ENCODE measurements around the gene ROR1.

ROR1 gene

GRCh38 chr1:64161357-64161941, 387.6 kb downstream of the ROR1 start:
- no peak for DNase-seq

GRCh38 chr1:64162151-64162550, 388.3 kb downstream of the ROR1 start:
- no peak for DNase-seq

- DNase-seq: no peak
These were observed 389.0 kb downstream of the ROR1 start for GRCh38 chr1:64162804-64163203.

- no peak for DNase-seq
These were observed 389.6 kb downstream of the ROR1 start for GRCh38 chr1:64163431-64163830.

GRCh38 chr1:64163970-64164369, 390.2 kb downstream of the ROR1 start:
- no peak for DNase-seq

- no peak for DNase-seq
These were observed 392.8 kb downstream of the ROR1 start for GRCh38 chr1:64166629-64167028.

- DNase-seq: no peak
These were observed 393.4 kb downstream of the ROR1 start for GRCh38 chr1:64167176-64167575.

- no peak for DNase-seq
These were observed 397.4 kb downstream of the ROR1 start for GRCh38 chr1:64171246-64171645.

GRCh38 chr1:64171797-64172281, 398.0 kb downstream of the ROR1 start:
- no peak for DNase-seq

GRCh38 chr1:64172458-64172983, 398.7 kb downstream of the ROR1 start:
- no peak for DNase-seq

GRCh38 chr1:64173336-64173940, 399.6 kb downstream of the ROR1 start:
- DNase-seq: no peak

GRCh38 chr1:64175639-64176038, 401.8 kb downstream of the ROR1 start:
- DNase-seq: no peak

GRCh38 chr1:64176659-64177058, 402.8 kb downstream of the ROR1 start:
- DNase-seq: no peak

- no peak for DNase-seq
These were observed 405.8 kb downstream of the ROR1 start for GRCh38 chr1:64179588-64179987.

GRCh38 chr1:64182207-64182606, 408.4 kb downstream of the ROR1 start:
- DNase-seq: no peak

GRCh38 chr1:64183395-64184002, 409.7 kb downstream of the ROR1 start:
- DNase-seq: no peak

- no peak for DNase-seq
These were observed 410.2 kb downstream of the ROR1 start for GRCh38 chr1:64184003-64184440.

- DNase-seq: no peak
These were observed 412.5 kb downstream of the ROR1 start for GRCh38 chr1:64186138-64186897.

- no peak for DNase-seq
These were observed 413.1 kb downstream of the ROR1 start for GRCh38 chr1:64186898-64187280.

GRCh38 chr1:64187646-64188045, 413.8 kb downstream of the ROR1 start:
- DNase-seq: no peak

- DNase-seq: no peak
These were observed 418.5 kb downstream of the ROR1 start for GRCh38 chr1:64192290-64192689.

- peak; percentile 18 for DNase-seq
These were observed 420.6 kb downstream of the ROR1 start for GRCh38 chr1:64194168-64195080.

- no peak for DNase-seq
These were observed 421.2 kb downstream of the ROR1 start for GRCh38 chr1:64195081-64195395.

Measured in retina (tissue), 1 donor.